GM19372 (cell line): ENCODE measurements around the gene MRTFA.
"Not testable (repeated sequence)": the region's sequence is repeated elsewhere in the genome, so short reads cannot be mapped to it uniquely, and the experiment has no call there.

Experiments used
- ATAC-seq: cut with Tn5 transposase; IDR thresholded peaks from one replicate; pipeline ENCODE4 v1.9.1; 2021; ENCODE audit warnings: mild to moderate bottlenecking, low read depth, moderate library complexity; ENCODE audit not compliant: unreplicated experiment

MRTFA gene

GRCh38 chr22:40636380-40637182, at the start of gene MRTFA:
MRTFA (minus strand) TSS chr22:40636719.
- ATAC-seq, result peak; percentile 93

- ATAC-seq, result no peak
These were observed 48.9 kb upstream of the MRTFA start for GRCh38 chr22:40685406-40685805.

- ATAC-seq, result no peak
These were observed 48.2 kb upstream of the MRTFA start for GRCh38 chr22:40684728-40685127.

GRCh38 chr22:40681451-40681850, 44.9 kb upstream of the MRTFA start:
- no peak for ATAC-seq

GRCh38 chr22:40680819-40681183, 44.3 kb upstream of the MRTFA start:
- no peak for ATAC-seq

GRCh38 chr22:40679964-40680818, 43.7 kb upstream of the MRTFA start:
- no peak for ATAC-seq

GRCh38 chr22:40679249-40679963, 42.9 kb upstream of the MRTFA start, which contains the start of gene MCHR1:
MCHR1 (plus strand) TSS chr22:40679484; CDS start chr22:40679653, 169 bp downstream.
- no peak for ATAC-seq

GRCh38 chr22:40678493-40679248, 42.2 kb upstream of the MRTFA start:
- no peak for ATAC-seq

- no peak for ATAC-seq
These were observed 40.1 kb upstream of the MRTFA start for GRCh38 chr22:40676644-40677043.

GRCh38 chr22:40676166-40676565, 39.6 kb upstream of the MRTFA start:
- ATAC-seq, result not testable (repeated sequence)

GRCh38 chr22:40674274-40674673, 37.8 kb upstream of the MRTFA start:
- no peak for ATAC-seq

GRCh38 chr22:40673017-40673416, 36.5 kb upstream of the MRTFA start:
- ATAC-seq, result no peak

GRCh38 chr22:40671796-40672360, 35.4 kb upstream of the MRTFA start:
- ATAC-seq, result no peak

GRCh38 chr22:40671369-40671768, 34.9 kb upstream of the MRTFA start:
- no peak for ATAC-seq

GRCh38 chr22:40670058-40670457, 33.5 kb upstream of the MRTFA start:
- no peak for ATAC-seq

GRCh38 chr22:40668611-40669411, 32.3 kb upstream of the MRTFA start:
- ATAC-seq, result no peak

- no peak for ATAC-seq
These were observed 29.8 kb upstream of the MRTFA start for GRCh38 chr22:40666151-40666848.

GRCh38 chr22:40665312-40665711, 28.8 kb upstream of the MRTFA start:
- no peak for ATAC-seq
